GM06990 (cell line): ENCODE data around the gene STARD3.
A peak's percentile ranks its signal among the peaks of the same experiment; 100 is the strongest.

ENCODE experiments used
- DNase-seq: peaks from one replicate; pipeline ENCODE4 v3.0.0-alpha.2; 2011; ENCODE audit not compliant: insufficient read length; ENCODE audit errors: extremely low read depth
- H3K27me3 ChIP-seq: replicated peaks from 2 replicates; pipeline ENCODE4 v1.6.0; 2011; ENCODE audit warnings: low read length; ENCODE audit not compliant: control insufficient read depth, insufficient read depth
- H3K36me3 ChIP-seq: 2 replicates; pipeline ENCODE4 v1.5.1; 2011; ENCODE audit warnings: low read length; ENCODE audit not compliant: control insufficient read depth, insufficient read depth
- H3K4me3 ChIP-seq: replicated peaks from 2 replicates; pipeline ENCODE4 v1.5.1; 2011; ENCODE audit warnings: low read depth, mild to moderate bottlenecking, control low read depth, low read length
- CTCF ChIP-seq: IDR thresholded peaks from 2 replicates; pipeline ENCODE4 v1.5.1; 2011; ENCODE audit warnings: low read length, control low read depth, mild to moderate bottlenecking, inconsistent platforms; ENCODE audit not compliant: insufficient read depth, poor library complexity, severe bottlenecking

STARD3 gene

GRCh38 chr17:39622380-39623006 lies 14.5 kb upstream of the STARD3 start:
- Histone ChIP-seq H3K27me3 (no peaks in the 10 kb centered on the region; the same call in 1 of the 2 replicates), H3K4me3 (peak overlapping the region; percentile 34; the same call in 1 of the 2 replicates), H3K36me3 (no peaks in the 10 kb centered on the region)
- TF ChIP-seq CTCF = no peak
- no peak for DNase-seq

GRCh38 chr17:39623356-39623950 lies 13.5 kb upstream of the STARD3 start:
- no peaks in the 10 kb centered on the region; the same call in 1 of the 2 replicates for H3K27me3 ChIP-seq
- H3K36me3 ChIP-seq = no peaks in the 10 kb centered on the region
- H3K4me3 ChIP-seq = no peak overlapping the region
- peak; percentile 97 for TF ChIP-seq CTCF
- DNase-seq = peak; percentile 75

- no peak overlapping the region for H3K4me3 ChIP-seq
- DNase-seq = no peak
- no peaks in the 10 kb centered on the region for H3K36me3 ChIP-seq
- no peak for TF ChIP-seq CTCF
- H3K27me3 ChIP-seq = no peaks in the 10 kb centered on the region; the same call in 1 of the 2 replicates
Measured at GRCh38 chr17:39624313-39624712, 12.6 kb upstream of the STARD3 start.

GRCh38 chr17:39625198-39625785 lies 11.7 kb upstream of the STARD3 start:
- DNase-seq = no peak
- H3K27me3 ChIP-seq = no peaks in the 10 kb centered on the region; the same call in 1 of the 2 replicates
- no peaks in the 10 kb centered on the region for H3K36me3 ChIP-seq
- TF ChIP-seq CTCF = no peak
- no peak overlapping the region for H3K4me3 ChIP-seq

- H3K36me3 ChIP-seq = no peaks in the 10 kb centered on the region
- DNase-seq = no peak
- no peaks in the 10 kb centered on the region; the same call in 1 of the 2 replicates for H3K27me3 ChIP-seq
- no peak for TF ChIP-seq CTCF
- no peak within 1 kb of the TSS for H3K4me3 ChIP-seq
Measured at GRCh38 chr17:39626171-39627046, 10.5 kb upstream of the STARD3 start, which contains the start of gene PPP1R1B. PPP1R1B (plus strand) TSS chr17:39626952; CDS start chr17:39627393, 441 bp downstream.
